Measurements from ENCODE around the gene LYPD1.

LYPD1 gene

GRCh38 chr2:132638313-132639040 is 31.5 kb downstream of the LYPD1 start:
- in situ Hi-C loops (cut with MboI; ENCODE audit: low sequenced_read_pairs), result no loop called here

- in situ Hi-C loops (cut with MboI; ENCODE audit: low sequenced_read_pairs), result no loop called here
Measured at GRCh38 chr2:132636346-132636745, 33.7 kb downstream of the LYPD1 start.

- in situ Hi-C loops (cut with MboI; ENCODE audit: low sequenced_read_pairs), result no loop called here
Measured at GRCh38 chr2:132633635-132634034, 36.4 kb downstream of the LYPD1 start.

GRCh38 chr2:132632000-132632649 is 37.9 kb downstream of the LYPD1 start:
- in situ Hi-C loops (cut with MboI; ENCODE audit: low sequenced_read_pairs), result no loop called here

GRCh38 chr2:132627536-132627935 is 42.5 kb downstream of the LYPD1 start:
- in situ Hi-C loops (cut with MboI; ENCODE audit: low sequenced_read_pairs), result no loop called here

GRCh38 chr2:132623096-132623839 is 46.7 kb downstream of the LYPD1 start:
- in situ Hi-C loops (cut with MboI; ENCODE audit: low sequenced_read_pairs), result no loop called here

- in situ Hi-C loops (cut with MboI; ENCODE audit: low sequenced_read_pairs), result no loop called here
Measured at GRCh38 chr2:132621131-132621875, 48.7 kb downstream of the LYPD1 start.

- in situ Hi-C loops (cut with MboI; ENCODE audit: low sequenced_read_pairs), result no loop called here
Measured at GRCh38 chr2:132620115-132620514, 49.9 kb downstream of the LYPD1 start.

GRCh38 chr2:132618734-132619133 is 51.3 kb downstream of the LYPD1 start:
- in situ Hi-C loops (cut with MboI; ENCODE audit: low sequenced_read_pairs), result no loop called here

GRCh38 chr2:132617989-132618388 is 52.0 kb downstream of the LYPD1 start:
- in situ Hi-C loops (cut with MboI; ENCODE audit: low sequenced_read_pairs), result no loop called here

GRCh38 chr2:132615329-132616085 is 54.5 kb downstream of the LYPD1 start:
- in situ Hi-C loops (cut with MboI; ENCODE audit: low sequenced_read_pairs), result no loop called here

GRCh38 chr2:132611719-132612118 is 58.3 kb downstream of the LYPD1 start:
- in situ Hi-C loops (cut with MboI; ENCODE audit: low sequenced_read_pairs), result no loop called here

GRCh38 chr2:132609101-132609890 is 60.7 kb downstream of the LYPD1 start:
- in situ Hi-C loops (cut with MboI; ENCODE audit: low sequenced_read_pairs), result no loop called here

- in situ Hi-C loops (cut with MboI; ENCODE audit: low sequenced_read_pairs), result no loop called here
Measured at GRCh38 chr2:132608311-132608710, 61.7 kb downstream of the LYPD1 start.

GRCh38 chr2:132607426-132608090 is 62.4 kb downstream of the LYPD1 start:
- in situ Hi-C loops (cut with MboI; ENCODE audit: low sequenced_read_pairs), result no loop called here

GRCh38 chr2:132606649-132607048 is 63.4 kb downstream of the LYPD1 start:
- in situ Hi-C loops (cut with MboI; ENCODE audit: low sequenced_read_pairs), result no loop called here

GRCh38 chr2:132605236-132606180 is 64.5 kb downstream of the LYPD1 start:
- in situ Hi-C loops (cut with MboI; ENCODE audit: low sequenced_read_pairs), result no loop called here

- in situ Hi-C loops (cut with MboI; ENCODE audit: low sequenced_read_pairs), result no loop called here
Measured at GRCh38 chr2:132604561-132604960, 65.4 kb downstream of the LYPD1 start.

All from HL-60/S4 treated with retinoic acid at 250 ng/mL for 4 days and 3 days (cell line).